K562 (cell line): ENCODE measurements around the gene KCNK7. TPM values are rescaled to one million over a fixed set of nuclear protein-coding genes. Genes with fewer than 3 reads are reported as not detected.
A peak's percentile ranks its signal among the peaks of the same experiment; 100 is the strongest.

Experiments
- ARID1B ChIP-seq: fragments of 450-650 bp; IDR thresholded peaks from 2 replicates; pipeline ENCODE4 v1.6.1; 2016; ENCODE audit warnings: antibody characterized with exemption, mild to moderate bottlenecking, inconsistent platforms
- ATF1 ChIP-seq, 2 experiments: fragments of 450-650 bp in 1 of 2; IDR thresholded peaks; 2 replicates each; pipeline ENCODE4 v1.6.1; 2016; ENCODE audit warnings: missing compliant biosample characterization in 1 of 2, missing genetic modification characterization in 1 of 2
- CAMTA2 ChIP-seq: fragments of 250-450 bp; sonication (Bioruptor Pico); conservative IDR thresholded peaks from 2 replicates; pipeline ENCODE4 v1.5.1; 2022
- CHD1 ChIP-seq: fragments of 200-600 bp; sonication (generic); IDR thresholded peaks from one replicate; pipeline ENCODE4 v1.6.1; 2012; ENCODE audit warnings: mild to moderate bottlenecking, moderate library complexity, low read length, inconsistent platforms
- HMG20A ChIP-seq: fragments of 450-650 bp; formaldehyde crosslinking; conservative IDR thresholded peaks from 2 replicates; pipeline ENCODE4 v1.4.0; 2020; ENCODE audit warnings: mild to moderate bottlenecking, mixed read lengths
- HSF4 ChIP-seq: fragments of 250-450 bp; sonication (Bioruptor Pico); IDR thresholded peaks from 2 replicates; pipeline ENCODE4 v2.1.2; 2022; ENCODE audit warnings: mild to moderate bottlenecking, moderate library complexity, borderline replicate concordance
- MAZ ChIP-seq, 2 experiments: fragments of 450-650 bp in 1 of 2; sonication (generic) in 1 of 2; formaldehyde crosslinking; IDR thresholded peaks in 1 of 2; conservative IDR thresholded peaks in 1 of 2; 2 replicates each; pipeline versions ENCODE4 v1.4.0 to v1.5.0; 2020; ENCODE audit warnings: mild to moderate bottlenecking in 1 of 2, missing genetic modification reagents in 1 of 2
- MITF ChIP-seq: IDR thresholded peaks from 2 replicates; pipeline ENCODE4 v1.6.1; 2014; ENCODE audit warnings: antibody characterized with exemption
- PHF8 ChIP-seq: fragments of 200-600 bp; sonication (generic); IDR thresholded peaks from 2 replicates; pipeline ENCODE4 v1.6.1; 2012; ENCODE audit warnings: mixed run types, mild to moderate bottlenecking, inconsistent platforms, low read length, moderate library complexity, borderline replicate concordance
- POLR2H ChIP-seq: IDR thresholded peaks from 2 replicates; pipeline ENCODE4 v1.6.1; 2016; ENCODE audit warnings: missing genetic modification characterization, low read depth, mild to moderate bottlenecking, control low read depth, missing compliant biosample characterization, moderate library complexity
- RBM22 ChIP-seq: fragments of 200-400 bp; formaldehyde crosslinking; IDR thresholded peaks from 2 replicates; pipeline ENCODE4 v1.6.1; 2018; ENCODE audit warnings: low read length, low read depth; ENCODE audit not compliant: poor library complexity, severe bottlenecking
- SIN3A ChIP-seq, 2 experiments: fragments of 150-350 bp in 1 of 2; IDR thresholded peaks; 2 replicates each; pipeline ENCODE4 v1.6.1; 2011 to 2016; ENCODE audit warnings: borderline replicate concordance in 2 of 2, low read depth in 2 of 2, low read length in 2 of 2, mild to moderate bottlenecking in 2 of 2, moderate library complexity in 2 of 2; ENCODE audit not compliant: control insufficient read depth in 1 of 2
- USF1 ChIP-seq: sonication (generic); formaldehyde crosslinking; IDR thresholded peaks from 2 replicates; pipeline ENCODE4 v1.9.0; 2022; ENCODE audit warnings: mild to moderate bottlenecking, missing genetic modification reagents
- ZNF140 ChIP-seq: fragments of 250-450 bp; sonication (Bioruptor Pico); IDR thresholded peaks from 2 replicates; pipeline ENCODE4 v1.8.0; 2021; ENCODE audit warnings: moderate library complexity, mild to moderate bottlenecking, inconsistent platforms
- ZNF143 ChIP-seq: sonication (generic); formaldehyde crosslinking; IDR thresholded peaks from 2 replicates; pipeline ENCODE4 v1.9.0; 2022; ENCODE audit warnings: mild to moderate bottlenecking, missing genetic modification reagents
- ZNF431 ChIP-seq: sonication (generic); formaldehyde crosslinking; IDR thresholded peaks from 2 replicates; pipeline ENCODE4 v1.8.0; 2022; ENCODE audit warnings: mild to moderate bottlenecking, missing genetic modification reagents
- polyA plus RNA-seq, 8 experiments: library from polyadenylated mRNA; depleted of rRNA in 4 of 8; stranded (reverse) in 5 of 8; unstranded in 3 of 8; fragments of >200 nt; fragmentation: Nextera tagmentation in 2 of 8; fragmentation: Illumina TruSeq in 1 of 8; extraction: Ambion mirVana in 2 of 8; extraction: Trizol in 1 of 8; gene quantifications; 2 replicates each; pipeline versions ENCODE4 v1.2.1 to v1.2.3, GENCODE V29; 2011 to 2014; ENCODE audit warnings: inconsistent platforms in 1 of 8, missing spikeins in 1 of 8
- total RNA-seq, 7 experiments: library from RNA; depleted of rRNA in 6 of 7; stranded (reverse); fragments of >200 nt in 6 of 7; fragmentation: Illumina TruSeq in 2 of 7; extraction: Trizol in 2 of 7; gene quantifications; 2 replicates each; pipeline versions ENCODE4 v1.2.1 to v1.2.3, GENCODE V29; 2011 to 2021; ENCODE audit warnings: low replicate concordance in 1 of 7
- TF ChIP-seq, protein P1 (sequence below): IDR thresholded peaks from 2 replicates; pipeline ENCODE4 v1.6.1; 2011; ENCODE audit not compliant: insufficient read length; ENCODE audit errors: extremely low read depth
- TF ChIP-seq, protein P2 (sequence below): fragments of 450-650 bp; IDR thresholded peaks from 2 replicates; pipeline ENCODE4 v1.6.1; 2018; ENCODE audit not compliant: partially characterized antibody
- TF ChIP-seq, protein P3 (sequence below): fragments of 450-650 bp; IDR thresholded peaks from 2 replicates; pipeline ENCODE4 v1.6.1; 2016; ENCODE audit warnings: antibody characterized with exemption

Gene KCNK7
- total and polyA plus RNA-seq, 9 of the 15 experiments (the other 6 are each of a cell fraction or from before 2014, with no cell fraction given) = 0.07 to 0.40 TPM; not detected in 7

DNA sequence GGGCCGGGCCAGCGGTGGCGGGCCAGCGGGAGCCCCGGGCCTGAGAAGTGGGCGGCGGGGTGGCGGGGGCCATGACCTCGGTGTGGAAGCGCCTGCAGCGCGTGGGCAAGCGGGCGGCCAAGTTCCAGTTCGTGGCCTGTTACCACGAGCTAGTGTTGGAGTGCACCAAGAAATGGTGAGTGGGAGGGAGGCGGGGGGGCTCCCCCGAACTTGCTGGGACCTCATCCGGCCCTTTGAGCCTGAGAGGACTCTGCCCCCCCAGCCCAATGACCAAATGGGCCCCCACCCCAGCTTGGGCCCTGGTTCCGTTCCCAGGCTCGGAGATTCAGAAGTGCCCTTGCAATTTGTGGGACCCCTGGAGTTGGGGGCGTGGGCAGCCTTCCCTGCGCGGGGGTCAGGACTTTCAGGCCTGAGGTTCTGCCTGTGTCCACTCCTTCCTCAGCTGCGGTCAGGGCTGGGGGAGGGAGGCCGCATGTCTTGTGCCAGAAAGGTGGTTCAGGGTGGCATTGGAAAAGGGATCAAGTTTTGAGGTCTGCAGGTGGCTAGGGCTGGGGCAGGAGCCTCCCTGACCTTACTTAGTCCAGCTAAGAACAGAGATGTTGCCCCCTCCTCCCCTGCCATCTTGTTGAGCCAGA, 19.3 kb downstream of the KCNK7 start (continued):
- no peak for TF ChIP-seq ZNF431 (CRISPR knock-in tag)
- TF ChIP-seq SIN3A (IDR thresholded peaks at IDR 0.05; ENCODE audit: borderline replicate concordance in 2 of 2, control insufficient read depth in 1 of 2, low read depth in 2 of 2, low read length in 2 of 2) = 0 out of 4 replicates have a peak, but pooled peaks of 1 of the 2 experiments have one; percentile 22
- no peak for TF ChIP-seq CAMTA2 (CRISPR knock-in tag)
- TF ChIP-seq PHF8 = peak; percentile 5; the same call in 1 of the 2 replicates
- TF ChIP-seq, protein P1, sequence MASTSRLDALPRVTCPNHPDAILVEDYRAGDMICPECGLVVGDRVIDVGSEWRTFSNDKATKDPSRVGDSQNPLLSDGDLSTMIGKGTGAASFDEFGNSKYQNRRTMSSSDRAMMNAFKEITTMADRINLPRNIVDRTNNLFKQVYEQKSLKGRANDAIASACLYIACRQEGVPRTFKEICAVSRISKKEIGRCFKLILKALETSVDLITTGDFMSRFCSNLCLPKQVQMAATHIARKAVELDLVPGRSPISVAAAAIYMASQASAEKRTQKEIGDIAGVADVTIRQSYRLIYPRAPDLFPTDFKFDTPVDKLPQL = no peak
- TF ChIP-seq, protein P2, sequence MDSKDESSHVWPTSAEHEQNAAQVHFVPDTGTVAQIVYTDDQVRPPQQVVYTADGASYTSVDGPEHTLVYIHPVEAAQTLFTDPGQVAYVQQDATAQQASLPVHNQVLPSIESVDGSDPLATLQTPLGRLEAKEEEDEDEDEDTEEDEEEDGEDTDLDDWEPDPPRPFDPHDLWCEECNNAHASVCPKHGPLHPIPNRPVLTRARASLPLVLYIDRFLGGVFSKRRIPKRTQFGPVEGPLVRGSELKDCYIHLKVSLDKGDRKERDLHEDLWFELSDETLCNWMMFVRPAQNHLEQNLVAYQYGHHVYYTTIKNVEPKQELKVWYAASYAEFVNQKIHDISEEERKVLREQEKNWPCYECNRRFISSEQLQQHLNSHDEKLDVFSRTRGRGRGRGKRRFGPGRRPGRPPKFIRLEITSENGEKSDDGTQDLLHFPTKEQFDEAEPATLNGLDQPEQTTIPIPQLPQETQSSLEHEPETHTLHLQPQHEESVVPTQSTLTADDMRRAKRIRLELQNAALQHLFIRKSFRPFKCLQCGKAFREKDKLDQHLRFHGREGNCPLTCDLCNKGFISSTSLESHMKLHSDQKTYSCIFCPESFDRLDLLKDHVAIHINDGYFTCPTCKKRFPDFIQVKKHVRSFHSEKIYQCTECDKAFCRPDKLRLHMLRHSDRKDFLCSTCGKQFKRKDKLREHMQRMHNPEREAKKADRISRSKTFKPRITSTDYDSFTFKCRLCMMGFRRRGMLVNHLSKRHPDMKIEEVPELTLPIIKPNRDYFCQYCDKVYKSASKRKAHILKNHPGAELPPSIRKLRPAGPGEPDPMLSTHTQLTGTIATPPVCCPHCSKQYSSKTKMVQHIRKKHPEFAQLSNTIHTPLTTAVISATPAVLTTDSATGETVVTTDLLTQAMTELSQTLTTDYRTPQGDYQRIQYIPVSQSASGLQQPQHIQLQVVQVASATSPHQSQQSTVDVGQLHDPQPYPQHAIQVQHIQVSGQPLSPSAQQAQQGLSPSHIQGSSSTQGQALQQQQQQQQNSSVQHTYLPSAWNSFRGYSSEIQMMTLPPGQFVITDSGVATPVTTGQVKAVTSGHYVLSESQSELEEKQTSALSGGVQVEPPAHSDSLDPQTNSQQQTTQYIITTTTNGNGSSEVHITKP = peak; percentile 45
- no peak for TF ChIP-seq ATF1 (CRISPR knock-in tag; IDR thresholded peaks at IDR 0.05)
- TF ChIP-seq ATF1 (tag; IDR thresholded peaks at IDR 0.05) = no peak
- no peak for TF ChIP-seq HSF4 (CRISPR knock-in tag)
- no peak for TF ChIP-seq ARID1B
- TF ChIP-seq ZNF140 (CRISPR knock-in tag) = no peak
- TF ChIP-seq MITF = no peak
- no peak for TF ChIP-seq ZNF143 (CRISPR knock-in tag)
- no peak for TF ChIP-seq HMG20A (CRISPR knock-in tag)
- peak; percentile 26 for TF ChIP-seq RBM22
- peak; percentile 54 for TF ChIP-seq CHD1
- peak in 1 of 2 experiments; percentile 9; a peak in 1 of 4 replicates for TF ChIP-seq MAZ (CRISPR knock-in tag; conservative IDR thresholded peaks at IDR 0.05 in 1 of 2, IDR thresholded peaks at IDR 0.05 in 1 of 2)
- TF ChIP-seq USF1 (CRISPR knock-in tag) = 0 out of 2 replicates have a peak, but pooled peaks have one; percentile 19
- TF ChIP-seq, protein P3, sequence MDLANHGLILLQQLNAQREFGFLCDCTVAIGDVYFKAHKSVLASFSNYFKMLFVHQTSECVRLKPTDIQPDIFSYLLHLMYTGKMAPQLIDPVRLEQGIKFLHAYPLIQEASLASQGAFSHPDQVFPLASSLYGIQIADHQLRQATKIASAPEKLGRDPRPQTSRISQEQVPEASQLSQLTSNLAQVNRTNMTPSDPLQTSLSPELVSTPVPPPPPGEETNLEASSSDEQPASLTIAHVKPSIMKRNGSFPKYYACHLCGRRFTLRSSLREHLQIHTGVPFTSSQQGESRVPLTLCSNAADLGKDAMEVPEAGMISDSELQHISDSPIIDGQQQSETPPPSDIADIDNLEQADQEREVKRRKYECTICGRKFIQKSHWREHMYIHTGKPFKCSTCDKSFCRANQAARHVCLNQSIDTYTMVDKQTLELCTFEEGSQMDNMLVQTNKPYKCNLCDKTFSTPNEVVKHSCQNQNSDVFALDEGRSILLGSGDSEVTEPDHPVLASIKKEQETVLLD = no peak
- TF ChIP-seq POLR2H (tag) = no peak
